MCF 10A (cell line): ENCODE measurements around the gene ASGR2. TPM values are rescaled to one million over a fixed set of nuclear protein-coding genes. Genes with fewer than 3 reads are reported as not detected.
"Not testable (repeated sequence)": the region's sequence is repeated elsewhere in the genome, so short reads cannot be mapped to it uniquely, and the experiment has no call there.

ENCODE experiments used
- Bru-seq: library from RNA; stranded (reverse); fragments of 400-500 nt; gene quantifications from one replicate; lab custom pipeline; 2021; lab: Mats Ljungman, UMichigan
- BruChase-seq, 2 experiments: library from RNA; stranded (reverse); fragments of 400-500 nt; gene quantifications; one replicate each; lab custom pipeline; 2021; lab: Mats Ljungman, UMichigan
- BruUV-seq: library from RNA; stranded (reverse); fragments of 400-500 nt; replicated peaks from 2 replicates; lab custom pipeline; 2021; lab: Mats Ljungman, UMichigan
- CTCF ChIA-PET: fragments of 300-600 bp; sonication (Branson Sonifier 250); formaldehyde crosslinking; extraction: SDS; loops from one replicate; lab custom pipeline; 2021; ENCODE audit warnings: antibody characterized with exemption, inconsistent platforms; lab: Yijun Ruan, JAX
- POLR2A ChIA-PET: fragments of 300-600, 350-650 bp; sonication (Branson Sonifier 250); formaldehyde crosslinking; extraction: SDS; loops from one replicate; lab custom pipeline; 2020; ENCODE audit warnings: antibody characterized with exemption, inconsistent platforms; lab: Yijun Ruan, JAX
- DNase-seq: peaks from one replicate; pipeline ENCODE4 v3.0.0-alpha.2; 2018; ENCODE audit not compliant: unreplicated experiment
- H3K27ac Mint-ChIP-seq: one replicate; pipeline ENCODE4 v1.8.0; 2022; ENCODE audit warnings: mild to moderate bottlenecking, low read depth, mixed read lengths; ENCODE audit not compliant: unreplicated experiment
- H3K27me3 Mint-ChIP-seq: one replicate; pipeline ENCODE4 v1.8.0; 2022; ENCODE audit warnings: mixed read lengths; ENCODE audit not compliant: insufficient read depth, unreplicated experiment
- H3K36me3 Mint-ChIP-seq: one replicate; pipeline ENCODE4 v1.8.0; 2022; ENCODE audit warnings: mild to moderate bottlenecking, moderate library complexity, mixed read lengths; ENCODE audit not compliant: insufficient read depth, unreplicated experiment
- H3K4me1 Mint-ChIP-seq: one replicate; pipeline ENCODE4 v1.8.0; 2022; ENCODE audit warnings: mixed read lengths; ENCODE audit not compliant: insufficient read depth, unreplicated experiment
- H3K4me3 Mint-ChIP-seq: one replicate; pipeline ENCODE4 v1.8.0; 2022; ENCODE audit warnings: mild to moderate bottlenecking, moderate library complexity, mixed read lengths; ENCODE audit not compliant: unreplicated experiment
- H3K9me3 Mint-ChIP-seq: one replicate; pipeline ENCODE4 v1.8.0; 2022; ENCODE audit warnings: mixed read lengths; ENCODE audit not compliant: unreplicated experiment
- intact Hi-C: fragments of 100-400 bp; cut with micrococcal nuclease; formaldehyde crosslinking; loops from 2 replicates; pipeline ENCODE4 v1.14.1; 2022
- long read RNA-seq: library from polyadenylated mRNA; stranded (forward); transcript quantifications from one replicate; pipeline ENCODE4 v2.0.0, GENCODE V29; 2022
- total RNA-seq: library from RNA; stranded (reverse); gene quantifications from 2 replicates; pipeline ENCODE4 v1.2.3, GENCODE V29; 2022
- TF ChIP-seq, protein P1 (sequence below): fragments of 200-600 bp; IDR thresholded peaks from one replicate; pipeline ENCODE4 v1.8.0; 2022; ENCODE audit warnings: antibody characterized with exemption, mild to moderate bottlenecking; ENCODE audit not compliant: unreplicated experiment

The ASGR2 gene, protein sequence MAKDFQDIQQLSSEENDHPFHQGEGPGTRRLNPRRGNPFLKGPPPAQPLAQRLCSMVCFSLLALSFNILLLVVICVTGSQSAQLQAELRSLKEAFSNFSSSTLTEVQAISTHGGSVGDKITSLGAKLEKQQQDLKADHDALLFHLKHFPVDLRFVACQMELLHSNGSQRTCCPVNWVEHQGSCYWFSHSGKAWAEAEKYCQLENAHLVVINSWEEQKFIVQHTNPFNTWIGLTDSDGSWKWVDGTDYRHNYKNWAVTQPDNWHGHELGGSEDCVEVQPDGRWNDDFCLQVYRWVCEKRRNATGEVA
- not detected in 2 replicates for total RNA-seq
- Bru-seq, nascent RNA: not detected
- percentile 16 among the genes with signal in this experiment for BruChase-seq, experiment 1, labeled RNA remaining after a 6-hour chase
- not detected for BruChase-seq, experiment 2, labeled RNA remaining after a 2-hour chase
- long read RNA-seq: 0 reads

DNA sequence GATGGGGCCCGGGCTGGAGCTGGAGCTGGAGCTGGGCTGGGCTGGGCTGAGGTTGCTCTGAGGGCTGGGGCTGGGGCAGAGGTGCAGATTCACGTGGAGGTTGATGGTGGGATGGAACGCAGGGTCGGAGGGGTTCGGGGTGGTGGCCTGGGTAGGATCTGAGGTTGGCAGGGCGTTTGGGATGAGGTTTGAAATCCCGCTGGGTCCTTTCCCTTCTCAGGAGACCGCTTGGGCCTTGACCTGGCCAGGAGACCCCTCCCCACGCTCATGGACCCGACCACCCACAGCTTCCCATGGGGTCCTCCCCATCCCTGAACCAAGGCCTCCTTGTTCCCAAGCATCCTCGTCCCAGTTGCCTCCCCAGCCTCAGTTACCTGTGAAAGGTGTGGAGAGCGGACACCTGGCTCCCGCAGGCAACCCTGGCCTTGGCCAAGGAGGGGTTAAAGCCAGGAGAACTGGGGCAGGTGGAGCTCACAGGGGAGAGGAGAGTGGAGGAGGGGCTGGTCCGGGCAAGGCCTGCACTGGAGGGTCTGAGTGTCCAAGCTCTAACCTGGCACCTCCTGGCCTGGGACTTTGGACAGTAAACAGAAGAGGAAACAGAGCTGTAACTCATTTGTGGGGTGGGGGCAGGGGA is at the start of gene ASGR2:
ASGR2 (minus strand) TSS at position 582 of the 634 bp plus-strand sequence. CDS start 582 bp downstream, outside the sequence.
- Mint-ChIP-seq H3K4me1 (no peaks in the 10 kb centered on the region), H3K9me3 (no peaks in the 10 kb centered on the region), H3K36me3 (no peaks in the 10 kb centered on the region), H3K27ac (no peak within 1 kb of the TSS), H3K4me3 (no peak within 1 kb of the TSS), H3K27me3 (peaks cover 4% of the 10 kb centered on the region)
- intact Hi-C loops: no loop called here
- ChIA-PET CTCF (interaction anchor here (0.6 kb wide), 1 partner anchor 10 kb away, joined by 3 read pairs; no protein-coding TSS in a partner anchor), POLR2A (no interaction called here)
- TF ChIP-seq, protein P1, sequence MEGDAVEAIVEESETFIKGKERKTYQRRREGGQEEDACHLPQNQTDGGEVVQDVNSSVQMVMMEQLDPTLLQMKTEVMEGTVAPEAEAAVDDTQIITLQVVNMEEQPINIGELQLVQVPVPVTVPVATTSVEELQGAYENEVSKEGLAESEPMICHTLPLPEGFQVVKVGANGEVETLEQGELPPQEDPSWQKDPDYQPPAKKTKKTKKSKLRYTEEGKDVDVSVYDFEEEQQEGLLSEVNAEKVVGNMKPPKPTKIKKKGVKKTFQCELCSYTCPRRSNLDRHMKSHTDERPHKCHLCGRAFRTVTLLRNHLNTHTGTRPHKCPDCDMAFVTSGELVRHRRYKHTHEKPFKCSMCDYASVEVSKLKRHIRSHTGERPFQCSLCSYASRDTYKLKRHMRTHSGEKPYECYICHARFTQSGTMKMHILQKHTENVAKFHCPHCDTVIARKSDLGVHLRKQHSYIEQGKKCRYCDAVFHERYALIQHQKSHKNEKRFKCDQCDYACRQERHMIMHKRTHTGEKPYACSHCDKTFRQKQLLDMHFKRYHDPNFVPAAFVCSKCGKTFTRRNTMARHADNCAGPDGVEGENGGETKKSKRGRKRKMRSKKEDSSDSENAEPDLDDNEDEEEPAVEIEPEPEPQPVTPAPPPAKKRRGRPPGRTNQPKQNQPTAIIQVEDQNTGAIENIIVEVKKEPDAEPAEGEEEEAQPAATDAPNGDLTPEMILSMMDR: no peak
- BruUV-seq: no TSS peak
- no peak for DNase-seq

DNA sequence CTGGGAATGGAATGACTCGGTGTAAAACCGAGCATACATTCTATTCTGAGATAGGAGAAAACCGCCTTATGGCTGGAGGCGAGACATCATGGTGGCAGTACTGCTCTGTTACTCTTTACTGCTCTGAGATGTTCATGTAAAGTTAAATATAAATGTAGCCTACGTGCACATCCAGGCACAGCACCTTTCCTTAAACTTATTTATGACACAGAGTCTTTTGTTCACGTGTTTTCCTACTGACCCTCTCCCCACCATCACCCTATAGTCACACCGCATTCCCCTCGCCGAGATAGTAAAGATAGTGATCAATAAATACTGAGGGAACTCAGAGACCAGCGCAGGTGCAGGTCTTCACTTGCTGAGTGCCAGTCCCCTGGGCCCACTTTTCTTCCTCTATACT is 44.9 kb upstream of the ASGR2 start:
- H3K4me3 Mint-ChIP-seq, CTCF ChIA-PET, H3K36me3 Mint-ChIP-seq, DNase-seq, H3K27ac Mint-ChIP-seq, H3K9me3 Mint-ChIP-seq, H3K4me1 Mint-ChIP-seq, intact Hi-C loops, BruUV-seq, POLR2A ChIA-PET: not testable (repeated sequence)
- peaks cover 37% of the 10 kb centered on the region for H3K27me3 Mint-ChIP-seq

DNA sequence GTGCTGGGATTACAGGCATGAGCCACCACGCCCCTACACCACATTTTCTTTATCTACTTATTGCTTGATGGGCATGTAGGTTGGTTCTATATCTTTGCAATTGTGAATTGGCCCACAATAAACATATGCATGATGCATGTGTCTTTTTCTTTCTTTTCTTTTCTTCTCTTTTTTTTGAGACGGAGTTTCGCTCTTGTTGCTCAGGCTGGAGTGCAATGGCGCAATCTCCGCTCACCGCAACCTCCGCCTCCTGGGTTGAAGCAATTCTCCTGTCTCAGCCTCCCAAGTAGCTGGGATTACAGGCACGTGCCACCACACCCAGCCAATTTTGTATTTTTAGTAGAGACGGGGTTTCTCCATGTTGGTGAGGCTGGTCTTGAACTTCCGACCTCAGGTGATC is 43.8 kb upstream of the ASGR2 start:
- H3K36me3 Mint-ChIP-seq, H3K4me3 Mint-ChIP-seq, intact Hi-C loops, H3K27ac Mint-ChIP-seq, DNase-seq, POLR2A ChIA-PET, BruUV-seq, H3K9me3 Mint-ChIP-seq, H3K4me1 Mint-ChIP-seq: not testable (repeated sequence)
- H3K27me3 Mint-ChIP-seq: peaks cover 49% of the 10 kb centered on the region
- CTCF ChIA-PET: interaction anchor here (0.7 to 1.3 kb wide), 3 partner anchors 19 to 507 kb away, joined by 3 to 6 read pairs (median 4); partner anchors contain the start of genes C17orf100 and MED31

DNA sequence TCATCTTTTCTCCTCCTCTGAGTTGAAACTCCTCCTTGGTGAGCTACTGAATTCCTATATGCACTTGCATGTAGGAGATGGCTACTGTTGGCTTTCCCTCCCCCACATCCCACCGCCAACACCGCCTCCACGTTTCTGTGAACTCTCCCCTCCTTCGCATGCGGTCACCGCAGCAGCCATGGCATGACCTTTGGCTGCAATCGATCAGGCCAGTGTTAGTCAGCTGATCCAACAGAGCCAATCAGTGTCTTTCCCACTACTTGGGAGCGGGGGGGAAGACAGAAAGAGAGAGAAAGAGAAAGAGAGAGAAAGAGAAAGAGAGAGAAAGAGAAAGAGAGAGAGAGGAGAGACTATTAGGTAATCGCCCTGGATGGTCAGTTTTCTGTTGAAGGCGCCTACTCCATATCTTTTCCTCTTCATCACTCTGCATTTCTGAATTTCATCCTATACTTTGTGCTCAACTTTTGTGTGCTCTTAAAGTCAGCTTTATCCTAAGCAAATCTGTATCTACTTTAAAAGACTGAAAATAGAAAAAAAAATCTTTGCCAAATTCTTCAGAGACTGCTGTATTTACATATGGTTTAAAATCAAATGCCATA is 41.8 kb upstream of the ASGR2 start:
- Mint-ChIP-seq H3K9me3 (no peaks in the 10 kb centered on the region), H3K36me3 (no peaks in the 10 kb centered on the region), H3K4me3 (no peak overlapping the region), H3K27ac (no peak overlapping the region), H3K4me1 (no peaks in the 10 kb centered on the region), H3K27me3 (peaks cover 63% of the 10 kb centered on the region)
- intact Hi-C loops: no loop called here
- DNase-seq: no peak
- no TSS peak for BruUV-seq
- POLR2A ChIA-PET: interaction anchor here (0.6 kb wide), 1 partner anchor 20 kb away, joined by 3 read pairs; no protein-coding TSS in a partner anchor
- CTCF ChIA-PET: interaction anchor here (1.2 kb wide), 1 partner anchor 19 kb away, joined by 5 read pairs; no protein-coding TSS in a partner anchor
- TF ChIP-seq, protein P1: no peak
